GM23338 (cell line): Measurements from ENCODE around the gene SHLD2.
"Not testable (repeated sequence)": the region's sequence is repeated elsewhere in the genome, so short reads cannot be mapped to it uniquely, and the experiment has no call there.

ENCODE experiments used
- CTCF ChIP-seq, 2 experiments: fragments of 200-600 bp in 1 of 2; sonication (generic) in 1 of 2; conservative IDR thresholded peaks; 2 replicates each; pipeline versions ENCODE4 v1.5.1 to v1.6.1; 2016 to 2017; ENCODE audit warnings: antibody characterized with exemption in 2 of 2, low read depth in 2 of 2, mild to moderate bottlenecking in 2 of 2, moderate library complexity in 1 of 2
- EZH2 ChIP-seq: fragments of 200-600 bp; sonication (generic); IDR thresholded peaks from one replicate; pipeline ENCODE4 v1.8.0; 2017; ENCODE audit warnings: antibody characterized with exemption, mild to moderate bottlenecking, low read depth; ENCODE audit not compliant: unreplicated experiment
- EZH2phosphoT487 ChIP-seq: fragments of 200-600 bp; sonication (generic); IDR thresholded peaks from one replicate; pipeline ENCODE4 v1.8.1; 2018; ENCODE audit warnings: antibody characterized with exemption; ENCODE audit not compliant: unreplicated experiment
- POLR2AphosphoS5 ChIP-seq: IDR thresholded peaks from 2 replicates; pipeline ENCODE4 v1.6.1; 2016; ENCODE audit warnings: antibody characterized with exemption, low read depth
- REST ChIP-seq: IDR thresholded peaks from one replicate; pipeline ENCODE4 v1.6.1; 2018; ENCODE audit warnings: antibody characterized with exemption; ENCODE audit not compliant: unreplicated experiment

GRCh38 chr10:87163414-87163813, 68.4 kb downstream of the SHLD2 start:
- TF ChIP-seq CTCF (conservative IDR thresholded peaks at IDR 0.05; ENCODE audit: low read depth in 2 of 2); REST; EZH2phosphoT487; EZH2; POLR2AphosphoS5: not testable (repeated sequence)
